HG02571 (cell line): ENCODE data around the gene PIP5KL1.

ENCODE experiments used
- ATAC-seq: cut with Tn5 transposase; IDR thresholded peaks from one replicate; pipeline ENCODE4 v1.9.1; 2021; ENCODE audit warnings: mild to moderate bottlenecking, moderate library complexity; ENCODE audit not compliant: unreplicated experiment

The PIP5KL1 gene

GRCh38 chr9:127934986-127935385 is 4.4 kb upstream of the PIP5KL1 start:
- ATAC-seq: no peak

GRCh38 chr9:127934248-127934647 is 3.7 kb upstream of the PIP5KL1 start:
- no peak for ATAC-seq

GRCh38 chr9:127931092-127931881 is 710 bp upstream of the PIP5KL1 start:
- ATAC-seq: peak; percentile 13

GRCh38 chr9:127929625-127929979 is 975 bp downstream of the PIP5KL1 start:
- ATAC-seq: no peak

DNA sequence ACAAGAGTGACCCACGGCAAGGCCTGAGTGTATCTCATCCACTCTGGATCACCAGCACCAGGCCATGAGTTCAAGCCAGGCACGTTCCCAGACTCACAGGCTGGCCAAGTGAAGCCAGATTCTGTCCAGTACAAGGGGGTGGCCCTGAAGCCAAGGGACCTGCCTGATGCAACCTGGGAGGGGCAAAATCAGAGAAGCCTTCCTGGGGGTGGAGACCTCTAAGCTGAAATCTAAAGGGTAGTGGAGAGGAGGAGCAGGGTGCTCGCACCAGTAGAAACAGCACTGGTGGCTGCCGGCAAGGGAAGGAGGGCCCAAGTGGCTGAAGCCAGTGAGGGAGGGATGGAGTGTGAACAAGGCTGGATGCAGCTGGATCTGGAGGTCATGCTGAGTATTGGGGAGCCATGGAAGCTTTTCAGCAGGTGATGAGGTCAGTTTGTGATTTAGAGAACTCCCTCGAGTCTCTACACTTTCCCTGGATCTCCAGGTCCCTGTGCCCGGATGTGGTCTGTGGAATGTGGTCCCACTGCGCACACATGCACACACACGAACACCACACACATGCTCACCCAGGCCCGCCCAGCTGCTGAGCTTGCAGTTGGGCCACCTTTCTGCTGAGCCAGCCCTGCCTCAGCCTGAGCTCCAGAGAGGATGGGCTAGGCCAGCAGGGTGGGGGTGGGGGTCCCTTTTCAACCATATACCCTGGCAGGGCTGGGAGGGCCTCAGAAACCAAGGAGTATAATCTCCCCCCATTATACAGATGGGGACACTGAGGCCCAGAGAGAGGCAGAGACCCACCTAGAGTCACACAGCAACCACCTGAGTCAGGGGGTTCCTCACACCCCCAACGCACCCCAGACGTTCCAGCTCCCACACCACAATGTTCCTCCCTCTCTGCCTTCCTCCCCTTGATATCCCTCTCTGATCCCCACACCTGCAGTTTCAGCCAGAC is 1.6 kb downstream of the PIP5KL1 start:
- ATAC-seq: no peak

- ATAC-seq: no peak
These were observed 2.4 kb downstream of the PIP5KL1 start for GRCh38 chr9:127927988-127928675.

DNA sequence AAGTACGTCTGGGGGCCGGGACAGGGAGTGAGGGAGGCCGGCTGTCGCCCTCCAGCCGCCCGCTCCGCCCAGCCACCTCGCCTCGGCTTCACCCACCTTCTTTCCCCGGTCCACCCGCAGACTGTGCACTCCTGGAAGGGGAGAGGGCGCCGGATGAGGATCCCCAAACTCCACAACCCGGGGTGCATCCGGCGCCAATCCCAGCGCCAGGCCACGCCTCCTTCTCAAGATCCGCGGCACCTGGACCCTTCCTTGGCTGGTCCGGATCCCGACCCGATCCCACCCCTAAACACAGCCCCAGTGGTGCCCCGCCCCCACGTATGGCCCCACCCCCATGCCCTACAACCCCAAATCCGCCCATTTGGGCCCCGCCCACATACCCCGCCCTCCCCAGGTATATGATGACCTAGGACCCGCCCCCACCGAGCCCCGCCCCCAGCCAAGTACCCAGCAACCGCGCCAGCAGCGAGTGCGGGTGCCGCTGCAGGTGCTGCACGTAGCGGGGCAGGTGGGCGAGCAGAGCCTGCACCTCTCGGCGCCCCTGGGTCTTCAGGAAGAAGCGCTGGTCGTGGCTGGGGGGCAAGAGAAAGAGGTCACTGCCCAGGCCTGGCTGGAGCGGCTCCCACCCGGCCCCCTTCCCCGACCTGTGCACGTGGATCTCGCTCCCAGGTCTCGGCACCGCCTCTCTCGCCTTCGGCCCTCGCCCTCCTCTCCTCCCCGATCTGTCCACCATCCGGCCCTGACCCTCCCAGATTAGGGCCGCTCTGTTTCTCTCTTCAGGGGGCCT is 3.2 kb downstream of the PIP5KL1 start:
- no peak for ATAC-seq

- no peak for ATAC-seq
These were observed 3.7 kb downstream of the PIP5KL1 start for GRCh38 chr9:127926906-127927200.

DNA sequence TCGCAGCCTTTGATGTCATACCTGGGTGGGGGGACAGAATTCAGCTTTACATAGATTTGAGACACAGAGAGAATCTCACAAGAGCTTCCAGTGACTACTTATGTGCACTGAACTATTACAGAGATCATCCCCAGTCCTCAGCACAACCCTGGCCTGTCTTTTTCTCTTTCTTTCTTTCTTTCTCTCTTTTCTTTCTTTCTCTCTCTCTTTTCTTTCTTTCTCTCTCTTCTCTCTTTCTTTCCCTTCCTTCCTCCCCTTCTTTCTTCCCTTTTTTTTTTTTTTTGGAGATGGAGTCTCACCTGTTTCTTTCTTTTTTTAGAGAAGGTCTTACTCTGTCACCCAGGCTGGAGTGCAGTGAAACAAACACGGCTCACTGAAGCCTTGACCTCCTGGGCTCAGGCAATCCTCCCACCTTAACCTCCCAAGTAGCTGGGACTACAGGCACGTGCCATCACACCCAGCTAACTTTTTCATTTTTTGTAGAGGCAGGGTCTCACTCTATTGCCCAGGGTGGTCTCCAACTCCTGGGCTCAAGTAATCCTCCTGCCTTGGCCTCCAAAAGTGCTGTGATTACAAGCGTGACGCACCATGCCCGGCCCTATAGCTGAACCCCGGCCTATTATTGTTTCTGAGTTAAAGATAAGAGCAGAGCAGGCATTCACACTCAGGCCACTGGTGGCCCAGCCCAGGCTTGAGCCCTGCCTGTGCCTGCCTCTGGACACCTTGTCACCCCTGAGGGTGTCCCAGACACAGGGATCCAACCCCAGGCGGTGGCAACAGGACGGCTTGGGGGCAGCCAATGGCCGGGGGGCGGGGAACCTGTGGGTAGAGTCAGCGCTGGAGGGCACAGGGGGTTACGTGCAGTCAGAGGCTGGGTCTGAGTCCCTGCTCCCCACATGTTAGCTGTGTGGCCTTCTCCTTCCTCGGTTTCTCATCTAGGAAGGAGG is 4.3 kb downstream of the PIP5KL1 start:
- no peak for ATAC-seq

GRCh38 chr9:127924736-127925444 is 5.7 kb downstream of the PIP5KL1 start:
- ATAC-seq: no peak

DNA sequence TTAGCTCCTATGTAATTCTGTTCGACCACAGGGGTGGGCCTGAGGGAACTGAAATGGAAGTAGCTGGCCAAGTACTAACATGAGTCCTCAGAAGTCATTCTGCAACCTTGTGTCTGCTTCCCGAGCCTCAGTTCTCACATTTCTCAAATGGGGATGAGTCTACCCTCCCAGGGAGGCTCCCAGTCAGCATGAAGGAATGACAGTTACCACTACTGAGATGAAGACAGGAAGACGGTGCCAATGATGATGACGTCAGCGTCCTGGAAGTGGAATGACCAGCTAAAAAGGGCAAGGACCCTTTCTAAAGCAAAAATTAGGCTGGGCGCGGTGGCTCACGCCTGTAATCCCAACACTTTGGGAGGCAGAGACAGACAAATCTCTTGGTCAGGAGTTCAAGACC is 6.8 kb downstream of the PIP5KL1 start:
- no peak for ATAC-seq

- no peak for ATAC-seq
These were observed 7.5 kb downstream of the PIP5KL1 start for GRCh38 chr9:127923046-127923445.

- no peak for ATAC-seq
These were observed 8.9 kb downstream of the PIP5KL1 start for GRCh38 chr9:127921557-127922120.

- ATAC-seq: no peak
These were observed 9.8 kb downstream of the PIP5KL1 start for GRCh38 chr9:127920794-127921193.

DNA sequence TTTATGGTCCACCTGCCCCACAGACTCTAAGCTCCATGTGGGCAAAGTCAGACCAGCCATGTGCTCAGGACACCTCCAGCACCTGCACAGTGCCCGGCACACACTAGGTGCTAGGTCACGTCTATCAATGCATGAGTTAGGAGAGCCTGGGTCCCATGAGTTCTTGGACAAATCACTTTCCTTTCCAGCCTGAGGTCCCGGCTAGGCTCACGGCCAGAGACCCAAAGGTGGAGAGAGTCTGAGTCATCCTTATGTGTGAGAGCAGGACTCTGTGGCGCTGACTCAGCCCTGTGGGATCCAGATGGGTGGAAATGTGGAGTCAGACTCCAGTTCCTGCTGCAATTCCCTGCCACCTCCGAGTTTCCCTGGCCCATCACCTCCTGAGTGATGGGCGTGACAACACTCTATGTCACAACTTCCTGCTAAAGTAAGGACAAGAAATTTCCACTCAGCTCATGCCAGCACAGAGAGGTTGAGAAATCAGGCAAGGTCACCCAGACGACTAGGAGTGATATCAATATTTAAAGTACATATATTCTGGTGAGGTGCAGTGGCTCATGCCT is 11.2 kb downstream of the PIP5KL1 start:
- no peak for ATAC-seq

DNA sequence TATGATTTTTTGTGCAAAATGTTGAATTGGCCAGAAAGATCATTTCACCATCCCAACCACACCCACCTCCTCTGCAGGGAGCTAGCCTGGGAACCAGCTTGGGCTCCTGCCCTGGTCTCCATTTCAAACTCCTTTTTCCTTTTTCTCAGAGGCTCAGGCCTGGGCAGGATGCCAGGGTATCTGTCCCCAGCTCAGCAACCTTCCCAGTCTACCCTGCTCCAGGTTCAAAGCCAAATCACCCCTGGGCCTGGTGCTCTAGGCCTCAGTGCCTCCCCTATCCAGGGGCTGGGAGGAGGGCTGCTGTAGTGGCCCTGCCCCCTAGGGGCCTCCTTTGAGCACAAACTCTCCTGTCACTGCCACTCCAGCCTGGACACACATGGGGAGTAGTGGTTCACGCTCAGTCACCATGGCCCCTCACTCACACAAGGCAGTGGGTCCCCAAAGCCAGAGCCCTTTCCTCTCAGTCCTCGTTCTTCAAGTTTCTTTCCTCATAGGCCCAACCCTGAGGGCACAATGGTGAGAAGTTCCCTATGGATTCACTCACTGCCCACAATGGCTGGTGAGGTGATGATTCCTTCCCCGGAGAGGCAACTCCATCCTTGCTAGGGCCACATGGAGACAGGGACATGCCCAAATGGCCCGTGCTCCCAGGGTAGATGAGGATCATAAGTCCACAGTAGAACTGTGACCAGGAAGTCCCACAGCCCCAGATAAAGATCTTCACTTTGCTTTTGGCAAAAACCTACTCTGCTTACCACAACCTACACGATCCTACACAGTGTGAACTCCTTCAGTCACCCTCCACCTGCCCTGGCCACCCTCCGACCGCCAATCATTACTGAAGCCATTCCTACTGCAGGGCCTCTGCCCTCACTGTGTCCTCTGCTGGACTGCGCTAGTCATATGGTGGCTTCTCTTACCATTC is 12.1 kb downstream of the PIP5KL1 start:
- ATAC-seq: no peak

- ATAC-seq: no peak
These were observed 13.0 kb downstream of the PIP5KL1 start for GRCh38 chr9:127917603-127918002.
